Breast epithelium (tissue), 4 donors: ENCODE measurements around the gene ELP2. TPM values are rescaled to one million over a fixed set of nuclear protein-coding genes. Genes with fewer than 3 reads are reported as not detected.
"Not testable (repeated sequence)": the region's sequence is repeated elsewhere in the genome, so short reads cannot be mapped to it uniquely, and the experiment has no call there.

Experiments used
- DNase-seq, 2 donors: peaks; one replicate each; pipeline ENCODE4 v3.0.0-alpha.2; 2019; ENCODE audit warnings: low spot score in 2 of 2
- H3K27ac ChIP-seq, 2 donors: fragments of 200-600 bp; sonication (generic) in 1 of 2; one replicate each; pipeline ENCODE4 v1.5.1; 2016 to 2019; ENCODE audit warnings: mild to moderate bottlenecking in 1 of 2
- H3K27me3 ChIP-seq, 2 donors: fragments of 200-600 bp; sonication (generic) in 1 of 2; one replicate each; pipeline versions ENCODE4 v1.5.1 to v1.6.0; 2017 to 2019; ENCODE audit warnings: control low read depth in 1 of 2, mild to moderate bottlenecking in 1 of 2
- H3K36me3 ChIP-seq: fragments of 200-600 bp; one replicate; pipeline ENCODE4 v1.5.1; 2019
- H3K4me1 ChIP-seq, 2 donors: fragments of 200-600 bp; sonication (generic); one replicate each; pipeline ENCODE4 v1.5.1; 2016 to 2019; ENCODE audit warnings: control low read depth in 1 of 2
- H3K4me3 ChIP-seq, 3 donors: fragments of 200-600 bp; sonication (generic); 1 replicate in 2 of 3; 2 replicates in 1 of 3; pipeline ENCODE4 v1.5.1; 2016 to 2019; ENCODE audit warnings: mild to moderate bottlenecking in 3 of 3, moderate library complexity in 2 of 3
- H3K9me3 ChIP-seq, 2 donors: fragments of 200-600 bp; sonication (generic) in 1 of 2; one replicate each; pipeline ENCODE4 v1.5.1; 2016 to 2019; ENCODE audit warnings: control low read depth in 1 of 2
- POLR2A ChIP-seq: fragments of 450-650 bp; IDR thresholded peaks from one replicate; pipeline ENCODE4 v1.6.1; 2016; ENCODE audit warnings: antibody characterized with exemption, mild to moderate bottlenecking, moderate library complexity
- POLR2AphosphoS5 ChIP-seq, 3 donors: sonication (generic); formaldehyde crosslinking; IDR thresholded peaks; one replicate each; pipeline ENCODE4 v1.6.1; 2017; ENCODE audit warnings: antibody characterized with exemption in 3 of 3
- intact Hi-C: fragments of 100-400 bp; cut with DNase I; formaldehyde crosslinking; loops from one replicate; pipeline ENCODE4 v1.15.1; 2023; ENCODE audit warnings: low total_unique reads
- total RNA-seq, 3 donors: library from RNA; depleted of rRNA; stranded (reverse); fragments of >200 nt; gene quantifications; one replicate each; pipeline ENCODE4 v1.1.0, GENCODE V29; 2016
- TF ChIP-seq, protein P1 (sequence below), 3 donors: fragments of 450-650 bp; IDR thresholded peaks; one replicate each; pipeline ENCODE4 v1.5.1; 2016 to 2017; ENCODE audit warnings: antibody characterized with exemption in 3 of 3, mild to moderate bottlenecking in 3 of 3, moderate library complexity in 3 of 3

The ELP2 gene
- total RNA-seq, 3 donors from 2014 or later = 66.9 to 165 (median 139) TPM

DNA sequence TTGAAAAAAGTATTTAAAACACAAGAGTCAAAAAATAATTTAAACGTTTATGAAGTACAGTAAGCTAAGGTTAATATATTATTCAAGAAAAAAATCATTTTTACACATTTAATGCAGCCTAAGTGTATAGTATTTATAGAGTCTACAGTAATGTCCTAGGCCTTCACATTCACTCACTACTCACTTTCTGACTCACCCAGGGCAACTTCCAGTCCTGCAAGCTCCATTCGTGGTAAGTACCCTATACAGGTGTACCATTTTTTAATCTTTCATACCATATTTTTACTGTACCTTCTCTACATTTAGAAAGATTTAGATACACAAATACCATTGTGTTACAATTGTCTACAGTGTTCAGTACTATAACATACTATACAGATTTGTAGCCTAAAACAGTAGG lies 41.4 kb upstream of the ELP2 start:
- Histone ChIP-seq H3K4me1 (no peaks in the 10 kb centered on the region), H3K36me3 (no peaks in the 10 kb centered on the region), H3K9me3 (no peaks in the 10 kb centered on the region), H3K27ac (no peak overlapping the region), H3K4me3 (no peak overlapping the region), H3K27me3 (peaks cover 0 to 3% of the 10 kb centered on the region in 2 donors)
- DNase-seq = no peak
- TF ChIP-seq POLR2AphosphoS5 (IDR thresholded peaks at IDR 0.05) (no peak), POLR2A (no peak)
- TF ChIP-seq, protein P1, sequence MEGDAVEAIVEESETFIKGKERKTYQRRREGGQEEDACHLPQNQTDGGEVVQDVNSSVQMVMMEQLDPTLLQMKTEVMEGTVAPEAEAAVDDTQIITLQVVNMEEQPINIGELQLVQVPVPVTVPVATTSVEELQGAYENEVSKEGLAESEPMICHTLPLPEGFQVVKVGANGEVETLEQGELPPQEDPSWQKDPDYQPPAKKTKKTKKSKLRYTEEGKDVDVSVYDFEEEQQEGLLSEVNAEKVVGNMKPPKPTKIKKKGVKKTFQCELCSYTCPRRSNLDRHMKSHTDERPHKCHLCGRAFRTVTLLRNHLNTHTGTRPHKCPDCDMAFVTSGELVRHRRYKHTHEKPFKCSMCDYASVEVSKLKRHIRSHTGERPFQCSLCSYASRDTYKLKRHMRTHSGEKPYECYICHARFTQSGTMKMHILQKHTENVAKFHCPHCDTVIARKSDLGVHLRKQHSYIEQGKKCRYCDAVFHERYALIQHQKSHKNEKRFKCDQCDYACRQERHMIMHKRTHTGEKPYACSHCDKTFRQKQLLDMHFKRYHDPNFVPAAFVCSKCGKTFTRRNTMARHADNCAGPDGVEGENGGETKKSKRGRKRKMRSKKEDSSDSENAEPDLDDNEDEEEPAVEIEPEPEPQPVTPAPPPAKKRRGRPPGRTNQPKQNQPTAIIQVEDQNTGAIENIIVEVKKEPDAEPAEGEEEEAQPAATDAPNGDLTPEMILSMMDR (IDR thresholded peaks at IDR 0.05) = no peak
- intact Hi-C loops = no loop called here

DNA sequence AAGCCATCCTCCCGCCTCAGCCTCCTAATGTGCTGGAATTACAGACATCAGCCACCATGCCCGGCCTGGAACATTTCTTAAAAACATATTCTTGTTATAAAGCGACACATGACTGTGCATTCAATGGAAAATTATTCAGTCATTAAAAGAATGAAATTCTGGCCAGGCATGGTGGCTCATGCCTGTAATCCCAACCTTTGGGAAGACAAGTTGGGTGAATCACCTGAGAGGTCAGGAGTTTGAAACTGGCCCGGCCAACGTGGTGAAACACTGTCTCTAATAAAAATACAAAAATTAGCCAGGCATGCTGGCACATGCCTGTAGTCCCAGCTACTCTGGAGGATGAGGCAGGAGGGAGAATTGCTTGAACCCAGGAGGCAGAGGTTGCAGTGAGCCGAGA lies 40.7 kb upstream of the ELP2 start:
- no peak overlapping the region for H3K4me3 ChIP-seq
- H3K36me3 ChIP-seq = no peaks in the 10 kb centered on the region
- no peak overlapping the region for H3K27ac ChIP-seq
- H3K4me1 ChIP-seq = no peaks in the 10 kb centered on the region
- DNase-seq = no peak
- no peak for TF ChIP-seq POLR2A
- TF ChIP-seq POLR2AphosphoS5 (IDR thresholded peaks at IDR 0.05) = no peak
- TF ChIP-seq, protein P1 (IDR thresholded peaks at IDR 0.05) = no peak
- peaks cover 0 to 3% of the 10 kb centered on the region in 2 donors for H3K27me3 ChIP-seq
- H3K9me3 ChIP-seq = no peaks in the 10 kb centered on the region
- intact Hi-C loops = no loop called here

DNA sequence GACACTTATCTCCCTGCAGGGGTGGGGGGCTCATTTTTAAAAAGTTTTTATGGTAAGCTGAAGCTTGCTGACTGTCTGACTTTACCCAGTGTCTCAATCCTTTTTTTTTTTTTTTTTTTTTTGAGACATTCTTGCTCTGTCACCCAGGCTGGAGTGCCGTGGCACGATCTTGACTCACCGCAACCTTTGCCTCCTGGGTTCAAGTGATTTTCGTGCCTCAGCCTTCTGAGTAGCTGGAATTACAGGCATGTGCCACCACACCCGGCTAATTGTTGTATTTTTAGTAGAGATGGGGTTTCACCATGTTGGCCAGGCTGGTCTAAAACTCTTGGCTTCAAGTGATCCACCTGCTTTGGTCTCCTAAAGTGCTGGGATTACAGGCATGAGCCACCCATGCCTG lies 37.6 kb upstream of the ELP2 start:
- H3K36me3 ChIP-seq, DNase-seq: not testable (repeated sequence)
- intact Hi-C loops = loop anchor here (5.0 kb wide), 1 partner anchor 195 kb away; no protein-coding TSS in a partner anchor

DNA sequence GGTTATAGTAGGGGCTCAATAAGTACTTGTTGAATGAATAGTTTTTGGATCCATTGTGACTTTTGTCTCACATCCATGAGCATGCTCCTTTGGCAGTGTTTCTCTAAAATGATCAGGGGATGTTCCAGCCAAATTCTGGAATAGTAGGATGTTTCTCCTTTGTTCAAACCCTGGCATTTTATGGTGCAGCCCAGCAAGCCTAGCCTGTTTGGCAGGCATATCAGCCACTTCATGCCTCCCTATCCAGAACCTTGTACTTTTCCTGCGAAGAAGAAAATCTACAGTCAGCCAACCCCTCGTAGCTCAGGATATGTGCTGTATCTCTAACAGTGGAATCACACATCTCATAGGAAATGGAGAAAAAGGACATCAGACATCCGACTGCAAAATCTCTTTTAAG lies 35.3 kb upstream of the ELP2 start:
- Histone ChIP-seq H3K4me1 (no peaks in the 10 kb centered on the region), H3K36me3 (no peaks in the 10 kb centered on the region), H3K9me3 (no peaks in the 10 kb centered on the region), H3K27ac (no peak overlapping the region), H3K4me3 (no peak overlapping the region), H3K27me3 (no peaks in the 10 kb centered on the region)
- DNase-seq = no peak
- TF ChIP-seq, protein P1 (IDR thresholded peaks at IDR 0.05) = no peak
- no peak for TF ChIP-seq POLR2AphosphoS5 (IDR thresholded peaks at IDR 0.05)
- no peak for TF ChIP-seq POLR2A
- intact Hi-C loops = loop anchor here (5.0 kb wide), 1 partner anchor 193 kb away; no protein-coding TSS in a partner anchor

More for the DNA sequence above, 37.6 kb upstream of the ELP2 start:
- not testable (repeated sequence) for H3K27me3 ChIP-seq, H3K4me3 ChIP-seq, H3K27ac ChIP-seq, H3K4me1 ChIP-seq, H3K9me3 ChIP-seq

DNA sequence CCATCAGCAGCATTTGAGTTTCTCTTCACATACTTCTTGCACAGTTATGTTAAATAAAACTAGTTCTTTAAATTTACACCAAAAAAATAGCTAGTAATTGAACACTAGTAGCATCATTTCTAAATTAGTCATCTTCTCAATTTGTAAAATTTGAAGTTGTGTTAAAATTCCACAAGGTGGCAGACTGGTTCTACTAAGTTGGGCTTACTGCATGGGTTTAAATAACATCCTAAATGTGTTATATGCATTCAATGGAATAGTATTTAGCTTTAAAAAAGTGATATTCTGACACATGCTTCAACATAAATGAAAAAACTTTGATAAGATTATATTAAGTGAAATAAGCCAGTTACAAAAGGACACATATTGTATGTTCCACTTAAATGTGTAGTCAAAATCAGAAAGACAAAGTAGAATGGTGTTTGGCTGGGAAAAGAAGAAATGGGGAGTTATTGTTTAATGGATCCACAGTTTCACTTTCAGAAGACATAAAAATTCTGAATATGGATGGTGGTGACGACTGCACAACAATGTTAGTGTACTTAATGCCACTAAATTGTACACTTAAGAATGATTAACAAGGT lies 33.7 kb upstream of the ELP2 start:
- intact Hi-C loops = no loop called here
- Histone ChIP-seq H3K27me3 (no peaks in the 10 kb centered on the region), H3K27ac (no peak overlapping the region), H3K9me3 (no peaks in the 10 kb centered on the region), H3K4me3 (no peak overlapping the region), H3K36me3 (no peaks in the 10 kb centered on the region), H3K4me1 (no peaks in the 10 kb centered on the region)
- TF ChIP-seq, protein P1 (IDR thresholded peaks at IDR 0.05) = peak; percentile 27 to 71 (median 56)
- TF ChIP-seq POLR2A (no peak), POLR2AphosphoS5 (IDR thresholded peaks at IDR 0.05) (no peak)
- DNase-seq = no peak
